GM23248 (cell line): ENCODE results near the gene ETV6.

ENCODE experiments used
- EZH2 ChIP-seq: fragments of 200-600 bp; sonication (generic); IDR thresholded peaks from 2 replicates; pipeline ENCODE4 v1.6.1; 2018; ENCODE audit warnings: antibody characterized with exemption, mild to moderate bottlenecking; ENCODE audit not compliant: insufficient read depth, poor library complexity, severe bottlenecking
- EZH2phosphoT487 ChIP-seq: fragments of 200-600 bp; sonication (generic); IDR thresholded peaks from 2 replicates; pipeline ENCODE4 v1.6.1; 2018; ENCODE audit warnings: antibody characterized with exemption, moderate library complexity, mild to moderate bottlenecking, low read depth; ENCODE audit not compliant: insufficient read depth

GRCh38 chr12:11917501-11917900 lies 268.0 kb downstream of the ETV6 start:
- TF ChIP-seq EZH2: no peak
- no peak for TF ChIP-seq EZH2phosphoT487
